GM12878 (cell line): ENCODE results near the gene SLX4.

Experiments used
- BCL11A ChIP-seq: IDR thresholded peaks from 2 replicates; pipeline ENCODE4 v1.6.1; 2011; ENCODE audit warnings: low read depth, low read length
- CHD2 ChIP-seq: IDR thresholded peaks from 2 replicates; pipeline ENCODE4 v1.6.1; 2011; ENCODE audit warnings: low read depth, low read length, improper control_type of control experiment, borderline replicate concordance
- GABPA ChIP-seq: IDR thresholded peaks from 2 replicates; pipeline ENCODE4 v1.6.1; 2014; ENCODE audit warnings: antibody characterized with exemption, low read depth, mild to moderate bottlenecking, inconsistent platforms
- MXI1 ChIP-seq: fragments of 150-350 bp; IDR thresholded peaks from 2 replicates; pipeline ENCODE4 v1.6.1; 2011; ENCODE audit warnings: low read depth, mild to moderate bottlenecking, inconsistent platforms, low read length, improper control_type of control experiment
- POLR2AphosphoS2 ChIP-seq: IDR thresholded peaks from 2 replicates; pipeline ENCODE4 v1.6.1; 2011; ENCODE audit warnings: low read depth, mild to moderate bottlenecking, low read length, improper control_type of control experiment, moderate library complexity
- ZNF592 ChIP-seq: fragments of 450-650 bp; IDR thresholded peaks from 2 replicates; pipeline ENCODE4 v1.6.1; 2017; ENCODE audit warnings: mild to moderate bottlenecking, moderate library complexity
- TF ChIP-seq, protein P1 (sequence below), 3 experiments: IDR thresholded peaks in 2 of 3; conservative IDR thresholded peaks in 1 of 3; 2 replicates each; pipeline ENCODE4 v1.5.1; 2011; ENCODE audit warnings: low read depth in 3 of 3, low read length in 3 of 3, mild to moderate bottlenecking in 3 of 3, control low read depth in 2 of 3, moderate library complexity in 2 of 3, inconsistent platforms in 1 of 3, mixed read lengths in 1 of 3; ENCODE audit not compliant: control insufficient read depth in 2 of 3, insufficient read depth in 1 of 3; ENCODE audit errors: extremely low read depth in 1 of 3
- TF ChIP-seq, protein P2 (sequence below): IDR thresholded peaks from 2 replicates; pipeline ENCODE4 v1.6.1; 2012; ENCODE audit warnings: low read depth, low read length, improper control_type of control experiment
- TF ChIP-seq, protein P3 (sequence below): IDR thresholded peaks from 2 replicates; pipeline ENCODE4 v1.6.1; 2011; ENCODE audit warnings: borderline replicate concordance, low read depth, mild to moderate bottlenecking, moderate library complexity, low read length; ENCODE audit not compliant: insufficient read depth, poor library complexity, severe bottlenecking

DNA sequence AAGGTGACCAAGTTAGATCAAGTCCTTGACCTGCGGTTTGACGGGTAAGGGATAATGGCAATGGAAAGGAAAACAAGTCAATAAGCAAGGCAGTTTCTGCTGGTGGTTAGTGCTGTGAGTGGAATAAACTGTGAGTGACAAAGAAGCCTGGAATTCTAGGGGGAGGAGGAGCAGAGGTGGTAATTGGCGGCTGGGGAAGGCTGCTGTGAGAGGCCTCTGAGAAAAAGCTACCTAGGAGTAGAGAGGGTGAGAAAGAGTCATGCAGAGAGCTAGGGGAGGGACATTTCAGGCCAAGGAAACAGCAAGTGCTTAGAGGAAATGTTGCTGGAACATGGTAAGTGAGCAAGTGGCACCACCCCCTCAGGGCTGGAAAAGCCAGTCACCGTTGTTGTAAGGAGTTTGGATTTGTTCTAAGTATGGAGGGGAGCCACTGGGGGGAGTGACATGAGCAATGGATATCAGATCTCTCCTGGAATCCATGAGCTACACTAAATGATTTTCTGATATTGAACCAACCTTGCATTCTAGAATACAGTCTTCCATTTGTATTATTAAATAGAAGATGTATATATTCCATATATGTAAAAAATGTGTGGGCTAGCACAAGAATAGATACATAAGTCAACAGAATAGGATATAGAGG is 40.9 kb downstream of the SLX4 start:
- TF ChIP-seq, protein P1, sequence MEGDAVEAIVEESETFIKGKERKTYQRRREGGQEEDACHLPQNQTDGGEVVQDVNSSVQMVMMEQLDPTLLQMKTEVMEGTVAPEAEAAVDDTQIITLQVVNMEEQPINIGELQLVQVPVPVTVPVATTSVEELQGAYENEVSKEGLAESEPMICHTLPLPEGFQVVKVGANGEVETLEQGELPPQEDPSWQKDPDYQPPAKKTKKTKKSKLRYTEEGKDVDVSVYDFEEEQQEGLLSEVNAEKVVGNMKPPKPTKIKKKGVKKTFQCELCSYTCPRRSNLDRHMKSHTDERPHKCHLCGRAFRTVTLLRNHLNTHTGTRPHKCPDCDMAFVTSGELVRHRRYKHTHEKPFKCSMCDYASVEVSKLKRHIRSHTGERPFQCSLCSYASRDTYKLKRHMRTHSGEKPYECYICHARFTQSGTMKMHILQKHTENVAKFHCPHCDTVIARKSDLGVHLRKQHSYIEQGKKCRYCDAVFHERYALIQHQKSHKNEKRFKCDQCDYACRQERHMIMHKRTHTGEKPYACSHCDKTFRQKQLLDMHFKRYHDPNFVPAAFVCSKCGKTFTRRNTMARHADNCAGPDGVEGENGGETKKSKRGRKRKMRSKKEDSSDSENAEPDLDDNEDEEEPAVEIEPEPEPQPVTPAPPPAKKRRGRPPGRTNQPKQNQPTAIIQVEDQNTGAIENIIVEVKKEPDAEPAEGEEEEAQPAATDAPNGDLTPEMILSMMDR (IDR thresholded peaks at IDR 0.05 in 2 of 3, conservative IDR thresholded peaks at IDR 0.05 in 1 of 3; ENCODE audit: control insufficient read depth in 2 of 3, extremely low read depth in 1 of 3, insufficient read depth in 1 of 3, low read depth in 3 of 3, low read length in 3 of 3), result no peak
- no peak for TF ChIP-seq ZNF592
- no peak for TF ChIP-seq BCL11A
- TF ChIP-seq, protein P2, sequence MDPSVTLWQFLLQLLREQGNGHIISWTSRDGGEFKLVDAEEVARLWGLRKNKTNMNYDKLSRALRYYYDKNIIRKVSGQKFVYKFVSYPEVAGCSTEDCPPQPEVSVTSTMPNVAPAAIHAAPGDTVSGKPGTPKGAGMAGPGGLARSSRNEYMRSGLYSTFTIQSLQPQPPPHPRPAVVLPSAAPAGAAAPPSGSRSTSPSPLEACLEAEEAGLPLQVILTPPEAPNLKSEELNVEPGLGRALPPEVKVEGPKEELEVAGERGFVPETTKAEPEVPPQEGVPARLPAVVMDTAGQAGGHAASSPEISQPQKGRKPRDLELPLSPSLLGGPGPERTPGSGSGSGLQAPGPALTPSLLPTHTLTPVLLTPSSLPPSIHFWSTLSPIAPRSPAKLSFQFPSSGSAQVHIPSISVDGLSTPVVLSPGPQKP, result no peak
- no peak for TF ChIP-seq POLR2AphosphoS2
- no peak for TF ChIP-seq MXI1
- TF ChIP-seq GABPA, result no peak
- TF ChIP-seq, protein P3, sequence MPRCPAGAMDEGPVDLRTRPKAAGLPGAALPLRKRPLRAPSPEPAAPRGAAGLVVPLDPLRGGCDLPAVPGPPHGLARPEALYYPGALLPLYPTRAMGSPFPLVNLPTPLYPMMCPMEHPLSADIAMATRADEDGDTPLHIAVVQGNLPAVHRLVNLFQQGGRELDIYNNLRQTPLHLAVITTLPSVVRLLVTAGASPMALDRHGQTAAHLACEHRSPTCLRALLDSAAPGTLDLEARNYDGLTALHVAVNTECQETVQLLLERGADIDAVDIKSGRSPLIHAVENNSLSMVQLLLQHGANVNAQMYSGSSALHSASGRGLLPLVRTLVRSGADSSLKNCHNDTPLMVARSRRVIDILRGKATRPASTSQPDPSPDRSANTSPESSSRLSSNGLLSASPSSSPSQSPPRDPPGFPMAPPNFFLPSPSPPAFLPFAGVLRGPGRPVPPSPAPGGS, result no peak
- no peak for TF ChIP-seq CHD2
